HG02759 (cell line): ENCODE results near the gene HMGCS1.
A peak's percentile ranks its signal among the peaks of the same experiment; 100 is the strongest.
"Not testable (repeated sequence)": the region's sequence is repeated elsewhere in the genome, so short reads cannot be mapped to it uniquely, and the experiment has no call there.

ENCODE experiments used
- ATAC-seq: cut with Tn5 transposase; IDR thresholded peaks from one replicate; pipeline ENCODE4 v1.9.1; 2021; ENCODE audit warnings: mild to moderate bottlenecking, moderate library complexity; ENCODE audit not compliant: unreplicated experiment

Gene HMGCS1

DNA sequence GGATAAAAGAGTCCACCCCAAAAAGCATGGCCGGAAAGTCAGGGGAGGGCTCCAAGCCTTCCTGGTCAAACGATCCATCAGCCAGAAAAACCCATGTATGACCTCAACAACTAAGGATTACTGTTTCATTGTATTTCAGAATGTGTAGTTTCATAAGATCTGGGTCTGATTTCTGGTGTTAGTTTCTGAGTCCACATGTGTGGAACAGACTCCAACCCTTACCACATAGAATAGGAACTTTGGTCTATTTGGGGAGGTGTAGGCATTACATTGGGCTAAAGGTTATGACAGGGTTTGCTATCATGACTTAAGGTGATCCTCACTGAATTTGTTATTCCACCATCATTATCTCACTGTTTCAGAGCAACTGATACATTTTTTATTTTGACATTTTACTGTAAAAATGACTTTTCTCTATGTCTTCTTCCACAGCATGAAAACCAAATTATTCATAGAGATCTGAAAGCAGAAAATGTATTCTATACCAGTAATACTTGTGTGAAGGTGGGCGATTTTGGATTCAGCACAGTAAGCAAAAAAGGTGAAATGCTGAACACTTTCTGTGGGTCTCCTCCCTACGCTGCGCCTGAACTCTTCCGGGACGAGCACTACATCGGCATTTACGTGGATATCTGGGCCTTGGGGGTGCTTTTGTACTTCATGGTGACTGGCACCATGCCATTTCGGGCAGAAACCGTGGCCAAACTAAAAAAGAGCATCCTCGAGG lies 33.5 kb downstream of the HMGCS1 start:
- ATAC-seq, result no peak

DNA sequence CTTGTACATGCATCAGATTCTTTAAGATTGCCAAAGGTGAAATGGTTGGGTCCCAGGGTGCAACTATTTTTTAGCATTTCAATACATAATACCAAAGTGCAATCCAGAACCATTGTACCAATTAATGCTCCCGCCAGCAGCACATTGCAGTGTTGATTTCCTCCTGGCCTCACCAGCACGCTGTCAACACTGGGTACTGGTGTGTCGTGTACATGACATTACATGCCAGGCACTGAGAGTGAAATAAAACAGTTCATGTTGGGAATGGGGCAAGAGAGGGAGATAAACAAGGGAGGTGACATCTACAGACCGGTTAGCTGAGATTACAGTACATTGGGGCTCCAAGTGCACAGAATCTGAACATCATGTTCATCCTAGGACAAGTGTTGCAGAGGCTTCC lies 37.8 kb downstream of the HMGCS1 start:
- ATAC-seq, result no peak

DNA sequence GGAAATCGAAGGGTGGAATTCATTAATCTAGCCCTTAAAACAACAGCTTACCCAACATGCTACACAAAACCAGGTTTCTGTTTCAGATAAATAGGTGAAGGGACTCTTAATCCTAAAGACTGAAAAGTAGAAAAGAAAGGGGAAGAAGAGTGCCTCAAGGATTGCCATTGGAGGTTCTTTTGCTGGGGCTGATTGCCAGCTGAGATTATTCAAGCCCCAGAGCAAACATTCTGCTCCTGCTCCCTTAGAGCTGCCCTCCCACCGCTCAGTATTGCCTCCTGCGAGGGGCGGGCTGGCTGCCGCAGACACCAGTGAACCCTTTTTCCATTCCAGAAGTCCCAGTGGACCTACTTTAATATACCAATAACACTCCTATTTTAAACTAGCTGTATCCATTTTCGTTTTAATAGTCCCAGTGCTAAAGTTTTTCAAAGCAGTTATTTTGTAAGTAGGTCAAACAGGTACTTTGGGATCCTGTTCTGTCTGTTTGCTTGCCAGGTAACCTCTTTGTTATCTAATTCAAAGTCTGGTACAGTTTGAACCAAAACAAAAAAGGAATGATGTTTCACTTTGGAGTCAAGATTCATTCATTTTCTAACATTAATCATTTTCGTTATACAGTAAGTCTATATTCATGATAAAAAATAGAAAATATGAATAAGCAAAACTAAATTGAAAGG lies 38.6 kb downstream of the HMGCS1 start:
- ATAC-seq, result no peak

DNA sequence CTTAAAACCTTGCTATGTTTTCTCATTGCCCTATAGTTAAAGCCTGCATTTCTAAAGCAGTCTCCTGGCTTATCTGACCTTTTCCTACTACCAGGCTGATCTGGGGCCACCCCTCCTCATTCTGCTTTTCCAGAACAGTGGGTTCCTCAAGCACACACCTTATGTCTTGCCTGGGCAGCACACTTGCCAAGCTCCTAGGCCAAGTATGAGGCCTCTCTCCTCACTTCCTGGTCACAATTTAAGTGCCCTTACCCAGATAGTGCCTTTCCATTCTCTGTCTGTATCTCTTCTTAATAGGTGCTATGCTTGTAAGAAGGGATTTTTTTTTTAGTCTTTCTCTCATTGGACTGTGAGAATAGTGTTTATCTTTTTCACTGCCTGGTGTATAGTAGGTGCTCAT lies 39.7 kb downstream of the HMGCS1 start:
- ATAC-seq, result no peak

DNA sequence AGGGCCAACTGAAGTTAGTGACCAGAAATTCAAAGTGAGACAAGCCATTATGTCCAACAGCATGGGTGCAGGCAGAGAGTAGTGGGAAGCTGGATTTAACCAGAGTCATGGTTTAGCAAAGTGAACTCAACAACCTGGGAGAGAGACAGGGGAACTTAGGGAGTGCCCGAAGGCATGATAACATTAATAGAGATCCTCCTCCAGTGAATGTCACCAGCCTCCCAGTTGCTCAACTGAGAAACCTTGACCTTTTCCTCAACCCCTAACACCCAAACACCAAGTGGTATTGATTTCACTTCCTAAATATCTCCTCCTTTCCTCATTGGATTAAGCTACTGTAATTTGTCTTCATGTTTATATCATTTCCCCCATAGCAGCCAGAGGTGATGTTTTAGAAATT lies 42.6 kb downstream of the HMGCS1 start:
- ATAC-seq, result no peak

DNA sequence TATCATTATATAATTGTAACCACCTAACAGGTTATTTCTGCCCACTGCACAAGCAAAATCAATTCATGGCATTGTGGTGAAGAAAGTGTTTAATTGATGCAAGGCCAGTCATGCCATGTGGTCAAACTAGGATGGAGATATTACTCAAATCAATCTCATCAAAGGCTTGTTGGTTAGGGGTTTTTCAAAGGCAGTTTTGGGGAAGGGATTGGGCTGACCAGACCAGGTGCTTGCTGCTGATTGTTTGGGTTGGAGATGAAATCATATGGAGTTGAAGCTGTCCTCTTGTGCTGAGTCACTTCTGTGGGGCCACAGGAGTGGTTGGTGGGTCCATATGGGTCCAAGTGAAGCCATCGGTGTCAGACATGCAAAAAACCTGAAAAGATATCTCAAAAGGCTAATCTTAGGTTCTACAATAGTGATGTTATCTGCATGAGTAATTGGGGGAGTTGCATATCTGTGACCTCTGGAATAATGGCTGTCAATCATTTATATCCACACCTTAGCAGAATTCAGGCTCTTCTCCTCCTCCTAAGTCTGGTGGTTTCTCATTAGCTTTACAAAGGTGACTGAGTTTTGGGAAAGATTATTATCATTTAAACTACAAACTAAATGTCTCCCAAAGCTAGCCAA lies 44.9 kb downstream of the HMGCS1 start:
- peak; percentile 95 for ATAC-seq

DNA sequence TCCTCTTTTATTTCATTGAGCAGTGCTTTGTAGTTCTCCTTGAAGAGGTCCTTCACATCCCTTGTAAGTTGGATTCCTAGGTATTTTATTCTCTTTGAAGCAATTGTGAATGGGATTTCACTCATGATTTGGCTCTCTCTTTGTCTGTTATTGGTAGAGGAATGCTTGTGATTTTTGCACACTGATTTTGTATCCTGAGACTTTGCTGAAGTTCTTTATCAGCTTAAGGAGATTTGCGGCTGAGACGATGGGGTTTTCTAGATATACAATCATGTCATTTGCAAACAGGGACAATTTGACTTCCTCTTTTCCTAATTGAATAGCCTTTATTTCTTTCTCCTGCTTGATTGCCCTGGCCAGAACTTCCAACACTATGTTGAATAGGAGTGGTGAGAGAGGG lies 50.9 kb downstream of the HMGCS1 start:
- ATAC-seq, result not testable (repeated sequence)

DNA sequence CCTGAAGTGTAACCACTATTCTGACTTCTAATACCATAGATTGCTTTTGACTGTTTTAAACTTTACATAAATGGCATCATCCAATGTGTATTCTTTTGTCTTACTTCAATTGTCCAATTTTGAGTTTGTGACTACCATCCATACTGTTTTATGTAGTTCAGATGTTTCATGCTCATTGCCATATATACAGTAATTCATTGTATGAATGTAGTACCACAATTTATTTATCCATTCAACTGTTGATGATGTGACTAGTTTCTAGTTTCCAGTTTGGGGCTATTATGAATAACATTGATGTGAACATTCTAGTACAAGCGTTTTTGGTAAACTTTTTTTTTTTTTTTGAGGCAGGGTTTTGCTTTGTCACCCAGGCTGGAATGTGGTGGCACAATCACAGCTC lies 55.1 kb downstream of the HMGCS1 start:
- no peak for ATAC-seq

DNA sequence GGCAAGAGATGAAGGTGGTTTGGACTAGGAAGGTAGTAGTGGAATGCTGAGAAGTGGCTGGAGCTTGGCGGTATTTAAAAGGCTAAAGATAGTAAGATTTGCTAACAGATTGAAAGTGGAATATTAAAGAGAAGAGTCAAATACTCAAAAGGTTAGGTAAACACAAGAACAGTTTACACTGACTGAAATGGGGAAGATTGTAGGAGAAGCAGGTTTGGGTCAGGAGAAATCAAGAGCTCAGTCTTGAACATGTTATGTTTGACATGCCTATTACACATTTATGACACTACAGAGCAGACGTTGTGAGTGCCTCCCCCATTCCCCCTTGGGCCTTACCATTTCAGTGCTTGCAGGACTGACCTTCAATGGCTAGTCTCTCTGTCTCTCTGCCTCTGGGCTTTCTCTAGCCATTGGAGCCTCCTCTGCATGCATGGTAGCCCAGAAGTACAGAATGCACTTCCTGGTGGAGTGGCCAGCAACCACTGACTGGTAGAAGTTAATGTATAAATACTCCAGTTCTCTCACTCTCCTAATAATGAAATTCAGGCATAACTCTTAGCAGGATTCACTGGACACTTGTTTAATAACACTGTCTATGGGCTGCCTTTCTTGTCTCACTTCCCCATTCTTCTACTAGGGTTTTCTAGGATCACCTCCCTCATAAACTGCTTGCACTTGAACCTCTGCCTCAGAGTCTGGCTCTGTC lies 56.8 kb downstream of the HMGCS1 start:
- ATAC-seq, result peak; percentile 53

DNA sequence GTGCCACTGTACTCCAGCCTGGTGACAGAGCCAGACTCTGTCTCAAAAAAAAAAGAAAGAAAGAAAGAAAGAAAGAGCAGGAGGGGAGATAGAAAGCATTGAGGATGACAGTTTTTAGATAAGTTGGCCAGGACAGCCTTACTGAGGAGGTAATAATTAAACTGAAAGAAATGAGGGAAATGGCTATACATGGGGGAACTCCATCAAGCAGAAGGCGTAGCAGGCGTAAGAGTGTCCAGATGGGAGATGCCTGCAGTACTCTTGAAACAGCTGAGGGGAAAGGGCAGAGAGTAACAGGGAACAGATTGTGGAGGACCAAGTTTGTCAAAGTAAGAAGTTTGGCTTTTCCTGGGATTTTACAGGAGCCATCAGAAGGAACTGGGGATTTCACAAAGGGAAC lies 57.5 kb downstream of the HMGCS1 start:
- ATAC-seq, result no peak

DNA sequence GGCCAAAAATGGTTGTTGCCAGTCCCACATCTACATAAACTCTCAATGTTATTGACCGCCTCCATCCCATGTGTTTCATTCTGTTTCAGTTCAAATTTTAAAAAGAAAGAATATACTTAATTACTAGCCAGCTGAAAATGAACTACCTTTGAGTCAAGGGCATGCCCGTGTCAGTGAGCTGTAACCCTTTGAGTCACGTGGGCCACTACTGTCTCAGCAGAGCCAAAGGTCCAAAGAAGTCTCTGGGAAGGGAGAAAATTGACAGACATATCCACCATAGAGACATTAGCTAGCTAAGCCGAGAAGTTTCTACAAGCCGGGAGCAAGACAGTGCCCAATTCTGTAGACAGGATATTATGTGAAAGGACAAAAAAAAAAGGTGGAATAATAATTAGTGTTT lies 61.5 kb downstream of the HMGCS1 start:
- no peak for ATAC-seq

DNA sequence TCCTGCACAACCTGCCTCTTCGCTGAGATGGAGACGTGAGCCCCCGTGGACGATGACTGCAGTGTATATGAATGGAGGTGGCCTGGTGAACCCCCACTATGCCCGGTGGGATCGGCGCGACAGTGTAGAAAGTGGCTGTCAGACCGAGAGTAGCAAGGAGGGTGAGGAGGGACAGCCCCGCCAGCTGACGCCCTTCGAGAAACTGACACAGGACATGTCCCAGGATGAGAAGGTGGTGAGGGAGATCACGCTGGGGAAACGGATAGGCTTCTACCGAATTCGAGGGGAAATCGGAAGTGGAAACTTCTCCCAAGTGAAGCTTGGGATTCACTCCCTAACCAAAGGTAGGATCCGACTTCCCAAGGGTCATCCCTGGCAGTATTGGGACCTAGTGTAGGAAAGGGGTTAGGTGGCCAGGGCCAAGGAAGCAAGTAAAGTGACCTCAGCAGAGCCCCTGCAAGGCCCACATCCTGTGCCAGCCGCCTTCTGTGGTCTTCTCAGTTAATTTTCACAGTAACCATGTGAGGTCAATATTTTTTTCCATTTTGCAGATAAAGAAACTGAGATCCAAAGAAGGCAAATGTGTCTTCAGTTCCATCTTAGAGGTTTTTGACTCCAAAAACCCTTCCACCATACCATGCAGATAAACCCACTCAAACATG lies 67.4 kb downstream of the HMGCS1 start:
- ATAC-seq, result peak; percentile 41

DNA sequence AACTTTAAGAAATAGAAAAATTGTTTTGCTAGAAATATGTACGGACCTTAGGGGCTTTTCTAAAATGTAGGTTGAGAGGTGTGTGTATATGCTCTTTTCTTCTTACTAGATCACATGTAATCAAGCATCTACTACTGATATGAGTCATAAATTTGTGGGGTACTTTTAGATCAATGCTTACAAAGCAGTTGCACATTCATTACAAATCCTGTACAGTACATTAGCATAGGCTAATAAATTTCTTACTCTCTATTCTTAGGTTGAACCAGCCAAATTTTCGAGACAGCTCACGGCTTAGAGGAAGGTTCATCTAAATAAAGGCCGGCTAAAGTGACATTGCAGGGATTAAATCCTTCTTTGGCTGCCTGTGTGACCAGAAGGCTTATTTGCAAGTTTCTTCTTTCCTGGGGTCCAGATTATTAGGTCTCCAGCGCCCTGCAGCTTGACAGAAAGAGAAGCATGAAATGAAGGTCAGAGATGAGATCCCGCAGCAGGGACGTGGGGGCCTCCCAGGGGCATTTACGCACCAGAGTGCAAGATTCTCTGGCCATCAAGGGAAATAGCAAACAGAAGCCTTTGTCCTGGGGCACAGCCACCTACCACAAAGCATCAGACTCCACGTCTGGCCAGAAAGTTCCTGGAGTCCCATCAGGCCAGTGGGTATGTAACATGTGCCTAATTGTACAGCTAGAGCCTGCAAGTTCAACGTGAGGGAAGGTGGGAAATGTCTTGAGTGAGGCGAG lies 68.2 kb downstream of the HMGCS1 start:
- peak; percentile 79 for ATAC-seq

DNA sequence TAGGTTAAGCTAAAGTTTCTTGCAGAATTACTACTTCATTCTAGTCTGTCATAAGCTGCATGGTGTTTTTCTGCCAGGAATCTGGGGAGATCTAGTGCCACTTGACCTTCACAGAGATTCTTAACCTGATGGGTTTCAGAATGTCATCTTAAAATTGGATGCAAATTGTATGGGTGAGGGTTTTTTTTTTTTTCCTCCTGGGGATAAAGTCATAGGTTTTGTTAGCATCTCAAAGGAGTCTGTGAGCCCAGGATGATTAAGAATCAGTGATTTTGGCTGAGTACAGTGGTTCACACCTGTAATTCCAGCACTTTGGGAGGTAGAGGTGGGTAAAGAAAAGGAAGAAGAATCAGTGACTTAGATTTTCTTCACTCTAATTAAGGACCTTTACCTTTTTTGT lies 69.9 kb downstream of the HMGCS1 start:
- no peak for ATAC-seq

DNA sequence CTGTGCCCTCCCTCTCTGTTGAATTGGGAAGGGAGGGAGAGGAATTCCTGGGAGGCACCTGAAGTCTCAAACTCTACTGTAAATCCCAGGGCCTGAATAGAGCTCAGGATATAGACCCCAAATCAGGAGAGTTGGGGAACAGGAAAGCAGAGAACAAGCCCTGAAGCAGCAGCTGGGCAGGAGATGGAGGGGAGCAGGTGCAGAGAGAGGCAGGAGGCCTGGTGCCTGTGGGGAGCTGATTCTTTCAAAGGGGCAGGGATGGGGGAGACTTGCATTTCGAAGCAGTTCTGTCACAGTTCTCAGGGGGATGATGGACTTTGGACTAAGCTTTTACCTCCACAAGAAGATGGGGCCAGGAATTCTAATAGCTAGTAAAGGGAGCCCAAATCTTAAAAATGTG lies 71.0 kb downstream of the HMGCS1 start:
- ATAC-seq, result no peak
